HG02571 (cell line): Measurements from ENCODE around the gene CLDN15.
"Not testable (repeated sequence)": the region's sequence is repeated elsewhere in the genome, so short reads cannot be mapped to it uniquely, and the experiment has no call there.

Experiments used
- ATAC-seq: cut with Tn5 transposase; IDR thresholded peaks from one replicate; pipeline ENCODE4 v1.9.1; 2021; ENCODE audit warnings: mild to moderate bottlenecking, moderate library complexity; ENCODE audit not compliant: unreplicated experiment

Gene CLDN15

GRCh38 chr7:101237206-101238067 is at the start of gene CLDN15:
TSS of gene CLDN15 (minus strand) at chr7:101237802. CDS start at chr7:101237581, 221 bp downstream.
- no peak for ATAC-seq

- ATAC-seq, result no peak
These were observed 49.4 kb upstream of the CLDN15 start for GRCh38 chr7:101287032-101287431.

- not testable (repeated sequence) for ATAC-seq
These were observed 48.3 kb upstream of the CLDN15 start for GRCh38 chr7:101285880-101286279.

- ATAC-seq, result no peak
These were observed 47.6 kb upstream of the CLDN15 start for GRCh38 chr7:101285171-101285570.

- ATAC-seq, result not testable (repeated sequence)
These were observed 43.3 kb upstream of the CLDN15 start for GRCh38 chr7:101280912-101281311.

GRCh38 chr7:101278461-101279292 is 41.1 kb upstream of the CLDN15 start:
- ATAC-seq, result no peak

GRCh38 chr7:101277155-101277554 is 39.6 kb upstream of the CLDN15 start:
- ATAC-seq, result no peak

- no peak for ATAC-seq
These were observed 35.6 kb upstream of the CLDN15 start for GRCh38 chr7:101273206-101273605.

- ATAC-seq, result no peak
These were observed 33.4 kb upstream of the CLDN15 start for GRCh38 chr7:101271021-101271420.

- no peak for ATAC-seq
These were observed 32.1 kb upstream of the CLDN15 start for GRCh38 chr7:101269664-101270063.

GRCh38 chr7:101265622-101266516 is 28.3 kb upstream of the CLDN15 start:
- ATAC-seq, result no peak

- not testable (repeated sequence) for ATAC-seq
These were observed 26.6 kb upstream of the CLDN15 start for GRCh38 chr7:101264102-101264706.

- no peak for ATAC-seq
These were observed 20.7 kb upstream of the CLDN15 start for GRCh38 chr7:101258243-101258731.

- no peak for ATAC-seq
These were observed 18.2 kb upstream of the CLDN15 start for GRCh38 chr7:101255796-101256195.

GRCh38 chr7:101253199-101253598 is 15.6 kb upstream of the CLDN15 start:
- ATAC-seq, result not testable (repeated sequence)

GRCh38 chr7:101251871-101252659 is 14.5 kb upstream of the CLDN15 start:
- ATAC-seq, result peak; percentile 96

GRCh38 chr7:101250324-101250723 is 12.7 kb upstream of the CLDN15 start:
- no peak for ATAC-seq

GRCh38 chr7:101248276-101248675 is 10.7 kb upstream of the CLDN15 start:
- ATAC-seq, result no peak

GRCh38 chr7:101245147-101245668 is 7.6 kb upstream of the CLDN15 start:
- no peak for ATAC-seq
